DOHH2 (cell line): ENCODE measurements around the gene MLH3.

ENCODE experiments used
- H3F3A ChIP-seq: fragments of 200-600 bp; sonication (generic), shearing (Covaris generic); 2 replicates; pipeline ENCODE4 v1.6.0; 2016; ENCODE audit warnings: antibody characterized with exemption, mild to moderate bottlenecking; ENCODE audit not compliant: control insufficient read depth, insufficient read depth
- H3K27ac ChIP-seq: fragments of 200-600 bp; sonication (generic); 2 replicates; pipeline ENCODE4 v1.5.1; 2014; ENCODE audit warnings: low read depth, mild to moderate bottlenecking, low read length, moderate library complexity
- H3K27me3 ChIP-seq: fragments of 200-600 bp; sonication (generic); 2 replicates; pipeline ENCODE4 v1.6.1; 2014; ENCODE audit warnings: mild to moderate bottlenecking, low read length, mixed read lengths; ENCODE audit not compliant: control insufficient read depth
- H3K36me3 ChIP-seq: fragments of 200-600 bp; sonication (generic); 2 replicates; pipeline ENCODE4 v1.6.1; 2014; ENCODE audit warnings: mild to moderate bottlenecking, low read length, moderate library complexity, mixed read lengths; ENCODE audit not compliant: control insufficient read depth
- H3K4me1 ChIP-seq: fragments of 200-600 bp; sonication (generic); 2 replicates; pipeline ENCODE4 v1.6.1; 2014; ENCODE audit warnings: mild to moderate bottlenecking, low read length, mixed read lengths; ENCODE audit not compliant: control insufficient read depth
- H3K4me2 ChIP-seq: fragments of 200-600 bp; sonication (generic); 2 replicates; pipeline ENCODE4 v1.6.0; 2014; ENCODE audit warnings: mild to moderate bottlenecking, low read length, moderate library complexity
- H3K4me3 ChIP-seq: fragments of 200-600 bp; sonication (generic); 2 replicates; pipeline ENCODE4 v1.5.1; 2014; ENCODE audit warnings: mild to moderate bottlenecking, low read length, mixed read lengths
- H3K79me2 ChIP-seq: fragments of 200-600 bp; sonication (generic); 2 replicates; pipeline ENCODE4 v1.6.1; 2014; ENCODE audit warnings: mild to moderate bottlenecking, low read length, mixed read lengths; ENCODE audit not compliant: control insufficient read depth
- H3K9me2 ChIP-seq: fragments of 200-600 bp; sonication (generic); replicated peaks from 2 replicates; pipeline ENCODE4 v1.6.1; 2014; ENCODE audit warnings: mild to moderate bottlenecking, low read length, mixed read lengths; ENCODE audit not compliant: control insufficient read depth
- H3K9me3 ChIP-seq: fragments of 200-600 bp; sonication (generic); 2 replicates; pipeline ENCODE4 v1.6.1; 2014; ENCODE audit warnings: antibody characterized with exemption, low read length, mixed read lengths; ENCODE audit not compliant: control insufficient read depth, insufficient read depth
- H4K20me1 ChIP-seq: fragments of 200-600 bp; sonication (generic); 2 replicates; pipeline ENCODE4 v1.6.0; 2014; ENCODE audit warnings: low read depth, mild to moderate bottlenecking, antibody characterized with exemption, low read length, moderate library complexity; ENCODE audit not compliant: control insufficient read depth, insufficient read depth
- CTCF ChIP-seq: fragments of 200-600 bp; sonication (generic); IDR thresholded peaks from one replicate; pipeline ENCODE4 v1.5.1; 2014; ENCODE audit warnings: antibody characterized with exemption, mild to moderate bottlenecking, low read depth, low read length; ENCODE audit not compliant: poor library complexity, severe bottlenecking
- EZH2phosphoT487 ChIP-seq: fragments of 200-600 bp; sonication (generic); IDR thresholded peaks from 2 replicates; pipeline ENCODE4 v1.6.1; 2017; ENCODE audit warnings: borderline replicate concordance, mild to moderate bottlenecking, antibody characterized with exemption, low read length, moderate library complexity, mixed read lengths

The MLH3 gene

GRCh38 chr14:75064205-75064567 lies 12.9 kb upstream of the MLH3 start:
- Histone ChIP-seq H3K9me3 (no peaks in the 10 kb centered on the region), H3K79me2 (peaks cover 35% of the 10 kb centered on the region), H3K9me2 (no peaks in the 10 kb centered on the region), H3K4me1 (peaks cover 30% of the 10 kb centered on the region), H3K36me3 (peaks cover 25% of the 10 kb centered on the region), H3K27ac (no peak overlapping the region), H4K20me1 (no peaks in the 10 kb centered on the region), H3K27me3 (no peaks in the 10 kb centered on the region), H3K4me2 (peak overlapping the region; percentile 87), H3K4me3 (peak overlapping the region; percentile 94), H3F3A (peaks cover 6% of the 10 kb centered on the region)
- TF ChIP-seq CTCF = no peak
- TF ChIP-seq EZH2phosphoT487 = no peak

GRCh38 chr14:75063491-75064204 lies 12.4 kb upstream of the MLH3 start, which contains the start of gene ACYP1:
Gene ACYP1 (minus strand): TSS chr14:75064024. CDS start chr14:75063553, 471 bp downstream.
- no peak within 1 kb of the TSS for H3K27ac ChIP-seq

GRCh38 chr14:75063013-75063412 lies 11.7 kb upstream of the MLH3 start:
- peaks cover 27% of the 10 kb centered on the region for H3K79me2 ChIP-seq
- no peaks in the 10 kb centered on the region for H3K9me3 ChIP-seq
- TF ChIP-seq EZH2phosphoT487 (no peak), CTCF (no peak)
- H3K27ac ChIP-seq = no peak overlapping the region
- H4K20me1 ChIP-seq = no peaks in the 10 kb centered on the region
- H3K36me3 ChIP-seq = peaks cover 27% of the 10 kb centered on the region
- H3K4me3 ChIP-seq = peak overlapping the region; percentile 94
- peak overlapping the region; percentile 87 for H3K4me2 ChIP-seq
- H3K27me3 ChIP-seq = no peaks in the 10 kb centered on the region
- no peaks in the 10 kb centered on the region for H3K9me2 ChIP-seq
- H3F3A ChIP-seq = peaks cover 6% of the 10 kb centered on the region
- peaks cover 19% of the 10 kb centered on the region for H3K4me1 ChIP-seq

More at GRCh38 chr14:75063491-75064204, 12.4 kb upstream of the MLH3 start, which contains the start of gene ACYP1:
- peaks cover 6% of the 10 kb centered on the region for H3F3A ChIP-seq
- TF ChIP-seq EZH2phosphoT487 = no peak
- no peak for TF ChIP-seq CTCF
- peaks cover 34% of the 10 kb centered on the region for H3K79me2 ChIP-seq
- no peaks in the 10 kb centered on the region for H4K20me1 ChIP-seq
- peaks cover 25% of the 10 kb centered on the region for H3K4me1 ChIP-seq
- H3K9me3 ChIP-seq = no peaks in the 10 kb centered on the region
- H3K9me2 ChIP-seq = no peaks in the 10 kb centered on the region
- H3K27me3 ChIP-seq = no peaks in the 10 kb centered on the region
- H3K4me2 ChIP-seq = peak within 1 kb of the TSS; percentile 87
- H3K36me3 ChIP-seq = peaks cover 27% of the 10 kb centered on the region
- H3K4me3 ChIP-seq = peak within 1 kb of the TSS; percentile 94
